Activated CD4-positive, alpha-beta memory T cell treated with anti-CD3 and anti-CD28 coated beads, Interleukin-2, amount 10 ng/mL, durations not matched to agents 7 days and 5 days (primary cell): Measurements from ENCODE around the gene AQP1. TPM values are rescaled to one million over a fixed set of nuclear protein-coding genes. Genes with fewer than 3 reads are reported as not detected.

Experiments
- CTCF ChIA-PET: fragments of 350-600 bp; sonication (Branson Sonifier 250); formaldehyde crosslinking; loops from one replicate; lab custom pipeline; 2021; ENCODE audit warnings: antibody characterized with exemption, inconsistent platforms; lab: Charles Lee
- POLR2A ChIA-PET: fragments of 350-600 bp; sonication (Branson Sonifier 250); formaldehyde crosslinking; loops from one replicate; lab custom pipeline; 2021; ENCODE audit warnings: antibody characterized with exemption; lab: Charles Lee
- DNase-seq: peaks from one replicate; pipeline ENCODE4 v3.0.0-alpha.2; 2020
- H3K27ac Mint-ChIP-seq: one replicate; pipeline ENCODE4 v1.8.0; 2021; ENCODE audit warnings: mild to moderate bottlenecking, mixed read lengths
- H3K27me3 Mint-ChIP-seq: one replicate; pipeline ENCODE4 v1.8.0; 2021; ENCODE audit warnings: mixed read lengths
- H3K36me3 Mint-ChIP-seq: one replicate; pipeline ENCODE4 v1.8.0; 2021; ENCODE audit warnings: low read depth, mixed read lengths
- H3K4me1 Mint-ChIP-seq: one replicate; pipeline ENCODE4 v1.8.0; 2021; ENCODE audit warnings: mixed read lengths
- H3K4me3 Mint-ChIP-seq: one replicate; pipeline ENCODE4 v1.8.0; 2021; ENCODE audit warnings: mild to moderate bottlenecking, mixed read lengths
- H3K9me3 Mint-ChIP-seq: one replicate; pipeline ENCODE4 v1.8.0; 2021; ENCODE audit warnings: mixed read lengths
- total RNA-seq, 2 experiments: library from RNA; stranded (reverse); gene quantifications; one replicate each; pipeline ENCODE4 v1.2.3, GENCODE V29; 2021

Gene AQP1
- total RNA-seq, 2 experiments from 2014 or later, result 0.18 to 0.25 TPM

- ChIA-PET CTCF (interaction anchor here (1.3 kb wide), 1 partner anchor 25 kb away, joined by 4 read pairs; no protein-coding TSS in a partner anchor), POLR2A (no interaction called here)
- peaks cover 2% of the 10 kb centered on the region for H3K4me1 Mint-ChIP-seq
- H3K36me3 Mint-ChIP-seq, result no peaks in the 10 kb centered on the region
- no peak overlapping the region for H3K4me3 Mint-ChIP-seq
- peaks cover 2% of the 10 kb centered on the region for H3K27me3 Mint-ChIP-seq
- DNase-seq, result no peak
- no peak overlapping the region for H3K27ac Mint-ChIP-seq
- no peaks in the 10 kb centered on the region for H3K9me3 Mint-ChIP-seq
These were observed 1.5 kb downstream of the AQP1 start for GRCh38 chr7:30912986-30913811.

GRCh38 chr7:30913821-30914515, 2.3 kb downstream of the AQP1 start:
- Mint-ChIP-seq H3K36me3 (no peaks in the 10 kb centered on the region), H3K9me3 (no peaks in the 10 kb centered on the region), H3K4me1 (peaks cover 2% of the 10 kb centered on the region), H3K27me3 (peaks cover 2% of the 10 kb centered on the region), H3K4me3 (no peak overlapping the region), H3K27ac (no peak overlapping the region)
- ChIA-PET CTCF (no interaction called here), POLR2A (no interaction called here)
- no peak for DNase-seq

- peaks cover 2% of the 10 kb centered on the region for H3K4me1 Mint-ChIP-seq
- no peaks in the 10 kb centered on the region for H3K9me3 Mint-ChIP-seq
- peaks cover 2% of the 10 kb centered on the region for H3K27me3 Mint-ChIP-seq
- ChIA-PET POLR2A (no interaction called here), CTCF (no interaction called here)
- H3K36me3 Mint-ChIP-seq, result no peaks in the 10 kb centered on the region
- no peak overlapping the region for H3K4me3 Mint-ChIP-seq
- DNase-seq, result no peak
- H3K27ac Mint-ChIP-seq, result no peak overlapping the region
These were observed 2.9 kb downstream of the AQP1 start for GRCh38 chr7:30914596-30914995.

GRCh38 chr7:30915005-30915601, 3.5 kb downstream of the AQP1 start:
- no peak for DNase-seq
- Mint-ChIP-seq H3K9me3 (no peaks in the 10 kb centered on the region), H3K27me3 (peaks cover 2% of the 10 kb centered on the region), H3K4me1 (peaks cover 2% of the 10 kb centered on the region), H3K36me3 (no peaks in the 10 kb centered on the region), H3K4me3 (no peak overlapping the region), H3K27ac (no peak overlapping the region)
- ChIA-PET CTCF (no interaction called here), POLR2A (no interaction called here)

- no peaks in the 10 kb centered on the region for H3K36me3 Mint-ChIP-seq
- DNase-seq, result no peak
- POLR2A ChIA-PET, result no interaction called here
- no peaks in the 10 kb centered on the region for H3K9me3 Mint-ChIP-seq
- peaks cover 2% of the 10 kb centered on the region for H3K4me1 Mint-ChIP-seq
- H3K4me3 Mint-ChIP-seq, result no peak overlapping the region
- no peak overlapping the region for H3K27ac Mint-ChIP-seq
- CTCF ChIA-PET, result no interaction called here
- H3K27me3 Mint-ChIP-seq, result peaks cover 2% of the 10 kb centered on the region
These were observed 4.1 kb downstream of the AQP1 start for GRCh38 chr7:30915751-30916150.

- H3K27me3 Mint-ChIP-seq, result peaks cover 2% of the 10 kb centered on the region
- peaks cover 2% of the 10 kb centered on the region for H3K4me1 Mint-ChIP-seq
- DNase-seq, result no peak
- H3K9me3 Mint-ChIP-seq, result no peaks in the 10 kb centered on the region
- POLR2A ChIA-PET, result no interaction called here
- CTCF ChIA-PET, result no interaction called here
- no peaks in the 10 kb centered on the region for H3K36me3 Mint-ChIP-seq
- H3K27ac Mint-ChIP-seq, result no peak overlapping the region
- no peak overlapping the region for H3K4me3 Mint-ChIP-seq
These were observed 4.6 kb downstream of the AQP1 start for GRCh38 chr7:30916255-30916654.

- DNase-seq, result no peak
- peaks cover 2% of the 10 kb centered on the region for H3K4me1 Mint-ChIP-seq
- H3K27me3 Mint-ChIP-seq, result peaks cover 2% of the 10 kb centered on the region
- POLR2A ChIA-PET, result no interaction called here
- CTCF ChIA-PET, result interaction anchor here (0.9 kb wide), 1 partner anchor 22 kb away, joined by 3 read pairs; no protein-coding TSS in a partner anchor
- no peak overlapping the region for H3K27ac Mint-ChIP-seq
- H3K4me3 Mint-ChIP-seq, result no peak overlapping the region
- H3K9me3 Mint-ChIP-seq, result no peaks in the 10 kb centered on the region
- H3K36me3 Mint-ChIP-seq, result no peaks in the 10 kb centered on the region
These were observed 5.1 kb downstream of the AQP1 start for GRCh38 chr7:30916767-30917166.

- Mint-ChIP-seq H3K4me1 (peaks cover 2% of the 10 kb centered on the region), H3K4me3 (no peak overlapping the region), H3K9me3 (no peaks in the 10 kb centered on the region), H3K27ac (no peak overlapping the region), H3K36me3 (no peaks in the 10 kb centered on the region), H3K27me3 (peaks cover 2% of the 10 kb centered on the region)
- no peak for DNase-seq
- CTCF ChIA-PET, result interaction anchor here (0.9 kb wide), 1 partner anchor 21 kb away, joined by 3 read pairs; no protein-coding TSS in a partner anchor
- POLR2A ChIA-PET, result no interaction called here
These were observed 5.7 kb downstream of the AQP1 start for GRCh38 chr7:30917216-30917893.

- Mint-ChIP-seq H3K4me3 (no peak overlapping the region), H3K27ac (no peak overlapping the region), H3K9me3 (no peaks in the 10 kb centered on the region), H3K27me3 (no peaks in the 10 kb centered on the region), H3K4me1 (peaks cover 2% of the 10 kb centered on the region), H3K36me3 (no peaks in the 10 kb centered on the region)
- DNase-seq, result no peak
- CTCF ChIA-PET, result no interaction called here
- POLR2A ChIA-PET, result no interaction called here
These were observed 7.0 kb downstream of the AQP1 start for GRCh38 chr7:30918676-30919075.

GRCh38 chr7:30920021-30920583, 8.4 kb downstream of the AQP1 start:
- POLR2A ChIA-PET, result no interaction called here
- Mint-ChIP-seq H3K4me1 (no peaks in the 10 kb centered on the region), H3K27me3 (no peaks in the 10 kb centered on the region), H3K27ac (no peak overlapping the region), H3K9me3 (no peaks in the 10 kb centered on the region), H3K36me3 (no peaks in the 10 kb centered on the region), H3K4me3 (no peak overlapping the region)
- no peak for DNase-seq
- CTCF ChIA-PET, result no interaction called here

GRCh38 chr7:30920584-30921539, 9.2 kb downstream of the AQP1 start:
- CTCF ChIA-PET, result no interaction called here
- H3K4me3 Mint-ChIP-seq, result no peak overlapping the region
- no peaks in the 10 kb centered on the region for H3K27me3 Mint-ChIP-seq
- no peaks in the 10 kb centered on the region for H3K36me3 Mint-ChIP-seq
- no peaks in the 10 kb centered on the region for H3K9me3 Mint-ChIP-seq
- no peak overlapping the region for H3K27ac Mint-ChIP-seq
- POLR2A ChIA-PET, result no interaction called here
- H3K4me1 Mint-ChIP-seq, result no peaks in the 10 kb centered on the region
- no peak for DNase-seq
